HepG2 (cell line): Measurements from ENCODE around the gene ETV5. TPM values are rescaled to one million over a fixed set of nuclear protein-coding genes. Genes with fewer than 3 reads are reported as not detected.

Experiments used
- ATAC-seq: fragments of 200-7000 bp; cut with Tn5 transposase; 3 replicates; pipeline ENCODE4 v1.9.1; 2020; ENCODE audit warnings: mild to moderate bottlenecking, moderate library complexity
- BruUV-seq: library from RNA; stranded (reverse); fragments of 400-500 nt; replicated peaks from 2 replicates; lab custom pipeline; 2021; lab: Mats Ljungman, UMichigan
- CTCF ChIA-PET: fragments of 300-600 bp; formaldehyde crosslinking; extraction: SDS; loops from one replicate; lab custom pipeline; 2021; ENCODE audit warnings: low total read pairs, inconsistent platforms, low intra/inter-chr PET ratio; lab: Yijun Ruan, JAX
- POLR2A ChIA-PET: fragments of 350-600 bp; sonication (Branson Sonifier 250); formaldehyde crosslinking; loops from one replicate; lab custom pipeline; 2020; ENCODE audit warnings: antibody characterized with exemption, inconsistent platforms; lab: Yijun Ruan, JAX
- DNase-seq: peaks from one replicate; pipeline ENCODE4 v3.0.0-alpha.2; 2015; ENCODE audit warnings: low spot score
- FAIRE-seq: peaks from 3 replicates; lab custom pipeline; 2011; peaks lifted over from hg19 to GRCh38; lab: Jason Lieb, UNC
- H2AFZ ChIP-seq: one replicate; pipeline ENCODE4 v1.6.1; 2011; ENCODE audit warnings: low read length, inconsistent platforms
- H3K27ac ChIP-seq: fragments of 300-600 bp; 3 replicates; pipeline ENCODE4 v1.8.0; 2011; ENCODE audit warnings: mixed run types, mild to moderate bottlenecking, mixed read lengths, low read length, inconsistent platforms; ENCODE audit not compliant: insufficient read depth; ENCODE audit errors: extremely low read length
- H3K27me3 ChIP-seq, 2 experiments: fragments of 200-600 bp in 1 of 2; 2 replicates in 1 of 2; 3 replicates in 1 of 2; pipeline versions ENCODE4 v1.6.0 to v1.8.0; 2011; ENCODE audit warnings: low read length in 2 of 2, mild to moderate bottlenecking in 2 of 2, moderate library complexity in 2 of 2, inconsistent platforms in 1 of 2; ENCODE audit not compliant: insufficient read depth in 2 of 2, control insufficient read depth in 1 of 2
- H3K36me3 ChIP-seq, 2 experiments: fragments of 200-600 bp in 1 of 2; replicated peaks in 1 of 2; 2 replicates in 1 of 2; 3 replicates in 1 of 2; pipeline versions ENCODE4 v1.5.1 to v1.8.0; 2011; ENCODE audit warnings: low read length in 2 of 2, inconsistent platforms in 1 of 2; ENCODE audit not compliant: insufficient read depth in 2 of 2, control insufficient read depth in 1 of 2
- H3K4me1 ChIP-seq: 2 replicates; pipeline ENCODE4 v1.5.1; 2012; ENCODE audit warnings: low read length, inconsistent platforms; ENCODE audit not compliant: insufficient read depth
- H3K4me2 ChIP-seq: 2 replicates; pipeline ENCODE4 v1.6.0; 2011; ENCODE audit warnings: low read depth, low read length, inconsistent platforms
- H3K4me3 ChIP-seq, 3 experiments: fragments of 200-600 bp in 1 of 3; sonication (generic), shearing (Covaris generic) in 1 of 3; replicated peaks in 1 of 3; 2 replicates each; pipeline ENCODE4 v1.5.1; 2011 to 2016; ENCODE audit warnings: low read length in 3 of 3, inconsistent platforms in 2 of 3, low read depth in 2 of 3, mild to moderate bottlenecking in 2 of 3, control low read depth in 1 of 3, mixed read lengths in 1 of 3; ENCODE audit not compliant: insufficient read depth in 1 of 3
- H3K79me2 ChIP-seq: one replicate; pipeline ENCODE4 v1.6.1; 2011; ENCODE audit warnings: low read length, inconsistent platforms; ENCODE audit not compliant: insufficient read depth
- H3K9ac ChIP-seq: 2 replicates; pipeline ENCODE4 v1.6.0; 2011; ENCODE audit warnings: mild to moderate bottlenecking, low read depth, low read length, inconsistent platforms; ENCODE audit not compliant: insufficient read depth
- H3K9me3 ChIP-seq: 2 replicates; pipeline ENCODE4 v1.5.1; 2012; ENCODE audit warnings: mild to moderate bottlenecking, low read length
- H4K20me1 ChIP-seq: 2 replicates; pipeline ENCODE4 v1.6.0; 2011; ENCODE audit warnings: inconsistent platforms, mild to moderate bottlenecking, low read length, moderate library complexity; ENCODE audit not compliant: insufficient read depth
- CCAR2 ChIP-seq: fragments of 200-400 bp; formaldehyde crosslinking; optimal IDR thresholded peaks from 2 replicates; pipeline ENCODE3; 2018; ENCODE audit warnings: low read depth, mild to moderate bottlenecking, low read length, moderate library complexity
- JDP2 ChIP-seq: sonication (generic); formaldehyde crosslinking; IDR thresholded peaks from 2 replicates; pipeline ENCODE4 v1.8.1; 2022; ENCODE audit warnings: missing genetic modification reagents, borderline replicate concordance
- MYC ChIP-seq: sonication (generic); formaldehyde crosslinking; IDR thresholded peaks from 2 replicates; pipeline ENCODE4 v1.9.0; 2021; ENCODE audit warnings: missing genetic modification reagents, borderline replicate concordance
- POLR2A ChIP-seq, 2 experiments: IDR thresholded peaks; 2 replicates each; pipeline ENCODE4 v1.6.1; 2011; ENCODE audit warnings: low read depth in 2 of 2, low read length in 2 of 2, mild to moderate bottlenecking in 1 of 2, moderate library complexity in 1 of 2; ENCODE audit not compliant: insufficient read depth in 1 of 2
- PRMT3 ChIP-seq: sonication (generic); formaldehyde crosslinking; IDR thresholded peaks from 2 replicates; pipeline ENCODE4 v1.8.1; 2022; ENCODE audit warnings: low read depth, mild to moderate bottlenecking, moderate library complexity, missing genetic modification reagents, borderline replicate concordance
- RXRA ChIP-seq: sonication (generic); formaldehyde crosslinking; IDR thresholded peaks from 2 replicates; pipeline ENCODE4 v1.5.1; 2020; ENCODE audit warnings: missing genetic modification reagents
- SIX4 ChIP-seq: sonication (generic); formaldehyde crosslinking; IDR thresholded peaks from 2 replicates; pipeline ENCODE4 v1.4.0; 2020; ENCODE audit warnings: missing genetic modification reagents
- ZNF101 ChIP-seq: sonication (generic); formaldehyde crosslinking; IDR thresholded peaks from 2 replicates; pipeline ENCODE4 v1.4.0; 2020; ENCODE audit warnings: mild to moderate bottlenecking, low read depth, missing genetic modification reagents, borderline replicate concordance
- ZNF282 ChIP-seq: fragments of 450-650 bp; IDR thresholded peaks from 2 replicates; pipeline ENCODE4 v1.6.1; 2018; ENCODE audit not compliant: partially characterized antibody
- WGBS: methylation state at CpG from one replicate; pipeline ENCODE4 v1.1.6; 2017; ENCODE audit warnings: low lambda C conversion rate; 5-methylcytosine and 5-hydroxymethylcytosine counted together
- in situ Hi-C: cut with HindIII; loops from 2 replicates; pipeline ENCODE4 v1.10.0; 2017; ENCODE audit warnings: low pct_unique_long_range_greater_than_20kb; ENCODE audit not compliant: extremely low pct_ligation_motif_present
- intact Hi-C: fragments of 100-400 bp; cut with micrococcal nuclease; formaldehyde crosslinking; loops from one replicate; pipeline ENCODE4 v1.10.0; 2022; ENCODE audit not compliant: unreplicated experiment
- polyA plus RNA-seq, 8 experiments: library from polyadenylated mRNA; depleted of rRNA in 3 of 8; stranded (reverse) in 7 of 8; unstranded in 1 of 8; fragments of >200 nt; fragmentation: Illumina TruSeq in 4 of 8; extraction: Trizol in 4 of 8; gene quantifications; 2 replicates each; pipeline versions ENCODE4 v1.2.1 to v1.2.3, GENCODE V29; 2011 to 2016; ENCODE audit warnings: low read depth in 4 of 8, missing spikeins in 1 of 8, mixed read lengths in 1 of 8; ENCODE audit not compliant: insufficient read depth in 1 of 8
- total RNA-seq, 5 experiments: library from RNA; depleted of rRNA; stranded (reverse); fragments of >200 nt; fragmentation: Illumina TruSeq; extraction: Trizol; gene quantifications; 2 replicates each; pipeline ENCODE4 v1.2.3, GENCODE V29; 2016; ENCODE audit warnings: low read depth in 1 of 5
- TF ChIP-seq, protein P1 (sequence below): sonication (generic); formaldehyde crosslinking; conservative IDR thresholded peaks from 2 replicates; pipeline ENCODE4 v1.4.0; 2020; ENCODE audit warnings: missing genetic modification reagents
- TF ChIP-seq, protein P2 (sequence below): sonication (generic); formaldehyde crosslinking; IDR thresholded peaks from 2 replicates; pipeline ENCODE4 v1.5.0; 2020; ENCODE audit warnings: missing genetic modification reagents

Gene ETV5
- total and polyA plus RNA-seq, 2 of the 13 experiments (the other 11 are each of a cell fraction or from before 2014, with no cell fraction given): 52.9 to 57.2 TPM

DNA sequence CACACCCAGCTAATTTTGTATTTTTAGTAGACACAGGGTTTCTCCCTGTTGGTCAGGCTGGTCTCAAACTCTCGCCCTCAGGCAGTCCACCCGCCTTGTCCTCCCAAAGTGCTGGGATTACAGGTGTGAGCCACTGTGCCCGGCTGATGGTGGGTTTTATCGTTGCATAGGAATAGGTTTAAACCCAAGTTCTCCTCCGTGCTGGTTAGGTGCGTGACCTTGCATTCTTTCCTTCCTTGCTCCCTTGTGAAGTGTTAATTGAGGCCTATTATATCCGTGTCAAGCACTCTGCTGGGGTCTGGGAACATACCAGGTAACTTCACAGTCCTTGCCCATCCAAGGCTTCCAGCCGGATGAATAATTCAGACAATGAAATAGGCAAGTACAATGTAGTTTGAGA is 19.3 kb upstream of the ETV5 start:
- Histone ChIP-seq H3K27ac (no peak overlapping the region), H3K4me2 (no peak overlapping the region), H4K20me1 (no peaks in the 10 kb centered on the region), H2AFZ (no peak overlapping the region), H3K27me3 (no peaks in the 10 kb centered on the region), H3K36me3 (no peaks in the 10 kb centered on the region), H3K4me3 (no peak overlapping the region), H3K9me3 (no peaks in the 10 kb centered on the region), H3K4me1 (peaks cover 17% of the 10 kb centered on the region), H3K9ac (no peak overlapping the region), H3K79me2 (no peaks in the 10 kb centered on the region)
- TF ChIP-seq ZNF101 (CRISPR knock-in tag): no peak
- no peak for TF ChIP-seq RXRA (CRISPR knock-in tag)
- no peak for TF ChIP-seq JDP2 (CRISPR knock-in tag)
- TF ChIP-seq, protein P1, sequence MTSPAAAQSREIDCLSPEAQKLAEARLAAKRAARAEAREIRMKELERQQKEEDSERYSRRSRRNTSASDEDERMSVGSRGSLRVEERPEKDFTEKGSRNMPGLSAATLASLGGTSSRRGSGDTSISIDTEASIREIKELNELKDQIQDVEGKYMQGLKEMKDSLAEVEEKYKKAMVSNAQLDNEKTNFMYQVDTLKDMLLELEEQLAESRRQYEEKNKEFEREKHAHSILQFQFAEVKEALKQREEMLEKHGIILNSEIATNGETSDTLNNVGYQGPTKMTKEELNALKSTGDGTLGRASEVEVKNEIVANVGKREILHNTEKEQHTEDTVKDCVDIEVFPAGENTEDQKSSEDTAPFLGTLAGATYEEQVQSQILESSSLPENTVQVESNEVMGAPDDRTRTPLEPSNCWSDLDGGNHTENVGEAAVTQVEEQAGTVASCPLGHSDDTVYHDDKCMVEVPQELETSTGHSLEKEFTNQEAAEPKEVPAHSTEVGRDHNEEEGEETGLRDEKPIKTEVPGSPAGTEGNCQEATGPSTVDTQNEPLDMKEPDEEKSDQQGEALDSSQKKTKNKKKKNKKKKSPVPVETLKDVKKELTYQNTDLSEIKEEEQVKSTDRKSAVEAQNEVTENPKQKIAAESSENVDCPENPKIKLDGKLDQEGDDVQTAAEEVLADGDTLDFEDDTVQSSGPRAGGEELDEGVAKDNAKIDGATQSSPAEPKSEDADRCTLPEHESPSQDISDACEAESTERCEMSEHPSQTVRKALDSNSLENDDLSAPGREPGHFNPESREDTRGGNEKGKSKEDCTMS (CRISPR knock-in tag): no peak
- in situ Hi-C loops (no loop called here), intact Hi-C loops (no loop called here)
- ChIA-PET CTCF (no interaction called here), POLR2A (no interaction called here)
- DNase-seq (no peak), ATAC-seq (no peak), FAIRE-seq (no peak)
- 71% methylated on average over 8 of the region's 8 CpGs for WGBS
- no TSS peak for BruUV-seq

DNA sequence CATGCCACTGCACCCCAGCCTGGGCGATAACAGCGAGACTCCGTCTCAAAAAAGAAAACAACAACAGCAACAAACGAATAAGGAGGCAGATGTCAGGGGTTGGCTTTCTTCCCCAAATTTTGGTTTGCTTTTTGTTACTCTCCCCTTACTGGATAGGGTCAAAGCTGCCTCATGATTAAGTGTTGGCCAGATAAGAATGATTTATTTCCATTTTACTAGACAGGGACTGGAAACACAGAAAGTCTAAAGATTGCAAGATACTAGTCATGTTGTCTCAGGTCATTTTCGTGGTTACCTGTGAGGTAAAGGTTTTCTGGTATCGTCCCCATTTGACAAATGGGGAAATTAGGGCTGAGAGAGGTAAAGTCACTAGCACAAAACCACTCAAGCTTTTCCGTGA is 18.6 kb upstream of the ETV5 start:
- no peaks in the 10 kb centered on the region for H4K20me1 ChIP-seq
- 87% methylated on average over 7 of the region's 7 CpGs for WGBS
- in situ Hi-C loops (no loop called here), intact Hi-C loops (no loop called here)
- no TSS peak for BruUV-seq
- H3K79me2 ChIP-seq: no peaks in the 10 kb centered on the region
- no peak overlapping the region for H3K4me2 ChIP-seq
- no peak overlapping the region for H2AFZ ChIP-seq
- no peak overlapping the region for H3K9ac ChIP-seq
- H3K4me1 ChIP-seq: peaks cover 12% of the 10 kb centered on the region
- CTCF ChIA-PET: no interaction called here
- H3K4me3 ChIP-seq: no peak overlapping the region
- no peaks in the 10 kb centered on the region for H3K9me3 ChIP-seq
- no peaks in the 10 kb centered on the region for H3K27me3 ChIP-seq
- POLR2A ChIA-PET: no interaction called here
- ATAC-seq (no peak), FAIRE-seq (no peak), DNase-seq (no peak)
- H3K27ac ChIP-seq: no peak overlapping the region
- H3K36me3 ChIP-seq: no peaks in the 10 kb centered on the region
- TF ChIP-seq, protein P2, sequence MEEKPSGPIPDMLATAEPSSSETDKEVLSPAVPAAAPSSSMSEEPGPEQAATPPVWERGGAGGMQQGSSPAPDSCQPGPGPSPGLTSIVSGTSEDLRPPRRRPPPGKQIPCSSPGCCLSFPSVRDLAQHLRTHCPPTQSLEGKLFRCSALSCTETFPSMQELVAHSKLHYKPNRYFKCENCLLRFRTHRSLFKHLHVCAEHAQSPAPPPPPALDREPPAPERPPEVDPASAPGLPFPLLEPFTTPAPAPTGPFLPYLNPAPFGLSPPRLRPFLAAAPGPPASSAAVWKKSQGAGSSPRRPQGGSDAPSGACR (CRISPR knock-in tag): no peak
- TF ChIP-seq PRMT3: no peak
- TF ChIP-seq MYC (CRISPR knock-in tag): no peak
- TF ChIP-seq ZNF282: no peak
- TF ChIP-seq CCAR2: no peak
- TF ChIP-seq SIX4: no peak
- no peak for TF ChIP-seq POLR2A (IDR thresholded peaks at IDR 0.05; ENCODE audit: insufficient read depth in 1 of 2, low read depth in 2 of 2, low read length in 2 of 2)
